HEK293 (cell line): ENCODE results near the gene PAQR5.

ENCODE experiments used
- GLIS1 ChIP-seq: fragments of 450-650 bp; formaldehyde crosslinking; IDR thresholded peaks from 2 replicates; pipeline ENCODE4 v1.5.1; 2016; ENCODE audit warnings: missing biosample characterization, missing genetic modification characterization
- HOXA7 ChIP-seq: sonication (generic); formaldehyde crosslinking; IDR thresholded peaks from 2 replicates; pipeline ENCODE4 v1.8.1; 2022; ENCODE audit warnings: missing genetic modification reagents, borderline replicate concordance
- HOXD13 ChIP-seq: sonication (generic); formaldehyde crosslinking; IDR thresholded peaks from 2 replicates; pipeline ENCODE4 v1.8.0; 2022; ENCODE audit warnings: missing genetic modification reagents, borderline replicate concordance
- KLF10 ChIP-seq: fragments of 450-650 bp; IDR thresholded peaks from 2 replicates; pipeline ENCODE4 v1.5.1; 2018; ENCODE audit warnings: missing biosample characterization, mild to moderate bottlenecking, missing genetic modification characterization
- KLF16 ChIP-seq: fragments of 450-650 bp; formaldehyde crosslinking; IDR thresholded peaks from 2 replicates; pipeline ENCODE4 v1.5.1; 2017; ENCODE audit warnings: missing biosample characterization, missing genetic modification characterization
- KLF7 ChIP-seq: fragments of 450-650 bp; formaldehyde crosslinking; IDR thresholded peaks from 2 replicates; pipeline ENCODE4 v1.5.1; 2016; ENCODE audit warnings: missing biosample characterization, missing genetic modification characterization, borderline replicate concordance
- MYNN ChIP-seq: fragments of 450-650 bp; formaldehyde crosslinking; IDR thresholded peaks from 2 replicates; pipeline ENCODE4 v1.5.1; 2016; ENCODE audit warnings: missing biosample characterization, missing genetic modification characterization, borderline replicate concordance
- OSR2 ChIP-seq: fragments of 450-650 bp; formaldehyde crosslinking; IDR thresholded peaks from 2 replicates; pipeline ENCODE4 v1.5.1; 2016; ENCODE audit warnings: missing biosample characterization, missing genetic modification characterization
- PRDM1 ChIP-seq: fragments of 450-650 bp; formaldehyde crosslinking; IDR thresholded peaks from 2 replicates; pipeline ENCODE4; 2016; ENCODE audit warnings: missing biosample characterization, missing genetic modification characterization
- SP3 ChIP-seq: fragments of 450-650 bp; formaldehyde crosslinking; IDR thresholded peaks from 2 replicates; pipeline ENCODE4 v1.5.1; 2016; ENCODE audit warnings: missing biosample characterization, missing genetic modification characterization
- YY1 ChIP-seq: fragments of 450-650 bp; formaldehyde crosslinking; IDR thresholded peaks from 2 replicates; pipeline ENCODE4 v1.5.1; 2018; ENCODE audit warnings: missing biosample characterization, missing genetic modification characterization
- ZBTB17 ChIP-seq: fragments of 450-650 bp; formaldehyde crosslinking; IDR thresholded peaks from 2 replicates; pipeline ENCODE4 v1.5.1; 2016; ENCODE audit warnings: missing biosample characterization, missing genetic modification characterization
- ZBTB8A ChIP-seq: fragments of 450-650 bp; formaldehyde crosslinking; IDR thresholded peaks from 2 replicates; pipeline ENCODE4 v1.5.1; 2016; ENCODE audit warnings: missing biosample characterization, missing genetic modification characterization
- ZNF133 ChIP-seq: fragments of 450-650 bp; formaldehyde crosslinking; IDR thresholded peaks from 2 replicates; pipeline ENCODE4 v1.5.1; 2016; ENCODE audit warnings: missing biosample characterization, missing genetic modification characterization
- ZNF138 ChIP-seq: fragments of 450-650 bp; formaldehyde crosslinking; IDR thresholded peaks from 2 replicates; pipeline ENCODE4 v1.5.1; 2016; ENCODE audit warnings: missing biosample characterization, missing genetic modification characterization, borderline replicate concordance
- ZNF24 ChIP-seq: fragments of 450-650 bp; formaldehyde crosslinking; IDR thresholded peaks from 2 replicates; pipeline ENCODE4 v1.5.1; 2016; ENCODE audit warnings: missing biosample characterization, missing genetic modification characterization
- ZNF48 ChIP-seq: fragments of 450-650 bp; formaldehyde crosslinking; IDR thresholded peaks from 2 replicates; pipeline ENCODE4 v1.5.1; 2016; ENCODE audit warnings: missing biosample characterization, missing genetic modification characterization
- ZNF514 ChIP-seq: fragments of 450-650 bp; formaldehyde crosslinking; IDR thresholded peaks from 2 replicates; pipeline ENCODE4 v1.5.1; 2016; ENCODE audit warnings: missing biosample characterization, missing genetic modification characterization
- ZNF558 ChIP-seq: fragments of 450-650 bp; formaldehyde crosslinking; IDR thresholded peaks from 2 replicates; pipeline ENCODE4 v1.5.1; 2016; ENCODE audit warnings: missing biosample characterization, missing genetic modification characterization
- ZNF585B ChIP-seq: fragments of 450-650 bp; formaldehyde crosslinking; IDR thresholded peaks from 2 replicates; pipeline ENCODE4 v1.5.1; 2016; ENCODE audit warnings: missing biosample characterization, missing genetic modification characterization
- ZNF610 ChIP-seq: fragments of 450-650 bp; formaldehyde crosslinking; IDR thresholded peaks from 2 replicates; pipeline ENCODE4 v1.5.1; 2016; ENCODE audit warnings: missing biosample characterization, missing genetic modification characterization, borderline replicate concordance
- ZNF660 ChIP-seq: fragments of 450-650 bp; IDR thresholded peaks from 2 replicates; pipeline ENCODE4 v1.5.1; 2018; ENCODE audit warnings: missing biosample characterization, mild to moderate bottlenecking, missing genetic modification characterization
- ZNF664 ChIP-seq: fragments of 450-650 bp; formaldehyde crosslinking; IDR thresholded peaks from 2 replicates; pipeline ENCODE4 v1.5.1; 2016; ENCODE audit warnings: missing biosample characterization, missing genetic modification characterization
- ZNF76 ChIP-seq: fragments of 450-650 bp; formaldehyde crosslinking; IDR thresholded peaks from 2 replicates; pipeline ENCODE4; 2016; ENCODE audit warnings: low read depth, missing biosample characterization, missing genetic modification characterization, borderline replicate concordance
- ZNF843 ChIP-seq: fragments of 450-650 bp; formaldehyde crosslinking; IDR thresholded peaks from 2 replicates; pipeline ENCODE4 v1.5.1; 2016; ENCODE audit warnings: missing biosample characterization, missing genetic modification characterization
- ZSCAN18 ChIP-seq: fragments of 450-650 bp; formaldehyde crosslinking; IDR thresholded peaks from 2 replicates; pipeline ENCODE4 v1.5.1; 2016; ENCODE audit warnings: missing biosample characterization, missing genetic modification characterization
- TF ChIP-seq, protein P1 (sequence below): fragments of 450-650 bp; formaldehyde crosslinking; IDR thresholded peaks from 2 replicates; pipeline ENCODE4 v1.5.1; 2016; ENCODE audit warnings: missing biosample characterization, missing genetic modification characterization
- TF ChIP-seq, protein P2 (sequence below): fragments of 450-650 bp; formaldehyde crosslinking; IDR thresholded peaks from 2 replicates; pipeline ENCODE4 v1.5.1; 2016; ENCODE audit warnings: missing biosample characterization, missing genetic modification characterization
- TF ChIP-seq, protein P3 (sequence below): fragments of 450-650 bp; formaldehyde crosslinking; IDR thresholded peaks from 2 replicates; pipeline ENCODE4 v1.5.1; 2016; ENCODE audit warnings: missing biosample characterization, missing genetic modification characterization, low read depth

PAQR5 gene

DNA sequence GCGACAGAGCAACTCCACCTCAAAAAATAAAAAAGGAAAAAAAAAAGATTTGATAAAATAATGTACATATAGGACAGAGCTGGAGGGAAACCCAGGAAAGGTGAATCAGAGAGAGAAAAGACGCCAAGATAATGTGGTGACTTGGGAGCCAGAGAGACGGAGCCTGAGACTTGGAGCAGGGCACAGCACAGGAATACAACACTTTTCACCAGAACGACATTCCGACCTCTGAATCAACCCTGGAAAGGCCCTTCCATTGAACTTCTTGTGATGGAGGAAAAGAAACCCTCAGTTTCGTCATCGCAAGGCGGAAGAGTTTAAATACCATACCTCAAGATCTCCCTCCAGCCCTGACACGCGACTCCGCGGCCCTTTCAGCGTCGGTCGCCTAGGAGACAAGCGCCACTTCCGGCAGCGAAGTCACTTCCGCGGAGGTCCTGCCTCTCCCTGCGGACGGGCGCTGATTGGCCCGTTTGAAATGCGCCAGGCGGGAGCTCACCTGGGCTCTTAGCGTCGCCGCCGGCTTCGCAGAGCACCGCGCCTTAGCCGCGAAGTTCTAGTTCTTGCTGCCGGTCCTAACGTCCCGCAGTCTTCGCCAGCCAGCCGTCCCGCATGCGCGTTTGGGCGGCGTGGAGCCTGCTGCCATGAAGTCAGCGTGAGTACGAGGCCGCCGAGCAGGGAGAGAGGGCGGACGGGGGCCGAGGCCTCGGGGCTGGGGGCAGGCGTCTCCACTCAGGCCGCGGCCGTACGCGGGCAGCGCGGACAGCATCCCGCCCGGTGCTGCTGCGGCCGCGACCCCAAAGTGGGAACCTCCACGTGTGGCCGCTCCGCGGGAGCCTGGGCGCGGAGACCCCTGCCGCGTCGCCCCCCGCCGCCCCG, 115.3 kb downstream of the PAQR5 start, which contains the start of gene KIF23 (continued):
- TF ChIP-seq ZBTB8A (peak; percentile 10; the same call in 1 of the 2 replicates), ZNF48 (tag by site-specific recombination) (no peak), ZSCAN18 (tag by site-specific recombination) (no peak), PRDM1 (0 out of 2 replicates have a peak, but pooled peaks have one; percentile 19), ZNF664 (tag by site-specific recombination) (no peak), HOXA7 (CRISPR knock-in tag) (peak; percentile 54; the same call in 1 of the 2 replicates), OSR2 (tag by site-specific recombination) (no peak), ZNF24 (tag by site-specific recombination) (peak; percentile 80), ZNF585B (tag by site-specific recombination) (peak; percentile 52; the same call in 1 of the 2 replicates), KLF16 (tag by site-specific recombination) (peak; percentile 76; the same call in 1 of the 2 replicates), ZNF843 (peak; percentile 18; the same call in 1 of the 2 replicates), KLF10 (peak; percentile 86), ZNF610 (tag by site-specific recombination) (peak; percentile 82), ZNF660 (tag by site-specific recombination) (0 out of 2 replicates have a peak, but pooled peaks have one; percentile 71), ZNF514 (tag by site-specific recombination) (no peak), ZNF133 (tag by site-specific recombination) (no peak), ZNF558 (tag by site-specific recombination) (peak; percentile 49; the same call in 1 of the 2 replicates), GLIS1 (tag by site-specific recombination) (peak; percentile 86), MYNN (tag by site-specific recombination) (peak; percentile 46; the same call in 1 of the 2 replicates), ZNF138 (no peak), ZNF76 (peak; percentile 85; the same call in 1 of the 2 replicates), KLF7 (tag by site-specific recombination) (peak; percentile 67; the same call in 1 of the 2 replicates), SP3 (peak; percentile 71; the same call in 1 of the 2 replicates), HOXD13 (CRISPR knock-in tag) (0 out of 2 replicates have a peak, but pooled peaks have one; percentile 10), ZBTB17 (tag by site-specific recombination) (peak; percentile 93), YY1 (tag by site-specific recombination) (peak; percentile 44)
- TF ChIP-seq, protein P1, sequence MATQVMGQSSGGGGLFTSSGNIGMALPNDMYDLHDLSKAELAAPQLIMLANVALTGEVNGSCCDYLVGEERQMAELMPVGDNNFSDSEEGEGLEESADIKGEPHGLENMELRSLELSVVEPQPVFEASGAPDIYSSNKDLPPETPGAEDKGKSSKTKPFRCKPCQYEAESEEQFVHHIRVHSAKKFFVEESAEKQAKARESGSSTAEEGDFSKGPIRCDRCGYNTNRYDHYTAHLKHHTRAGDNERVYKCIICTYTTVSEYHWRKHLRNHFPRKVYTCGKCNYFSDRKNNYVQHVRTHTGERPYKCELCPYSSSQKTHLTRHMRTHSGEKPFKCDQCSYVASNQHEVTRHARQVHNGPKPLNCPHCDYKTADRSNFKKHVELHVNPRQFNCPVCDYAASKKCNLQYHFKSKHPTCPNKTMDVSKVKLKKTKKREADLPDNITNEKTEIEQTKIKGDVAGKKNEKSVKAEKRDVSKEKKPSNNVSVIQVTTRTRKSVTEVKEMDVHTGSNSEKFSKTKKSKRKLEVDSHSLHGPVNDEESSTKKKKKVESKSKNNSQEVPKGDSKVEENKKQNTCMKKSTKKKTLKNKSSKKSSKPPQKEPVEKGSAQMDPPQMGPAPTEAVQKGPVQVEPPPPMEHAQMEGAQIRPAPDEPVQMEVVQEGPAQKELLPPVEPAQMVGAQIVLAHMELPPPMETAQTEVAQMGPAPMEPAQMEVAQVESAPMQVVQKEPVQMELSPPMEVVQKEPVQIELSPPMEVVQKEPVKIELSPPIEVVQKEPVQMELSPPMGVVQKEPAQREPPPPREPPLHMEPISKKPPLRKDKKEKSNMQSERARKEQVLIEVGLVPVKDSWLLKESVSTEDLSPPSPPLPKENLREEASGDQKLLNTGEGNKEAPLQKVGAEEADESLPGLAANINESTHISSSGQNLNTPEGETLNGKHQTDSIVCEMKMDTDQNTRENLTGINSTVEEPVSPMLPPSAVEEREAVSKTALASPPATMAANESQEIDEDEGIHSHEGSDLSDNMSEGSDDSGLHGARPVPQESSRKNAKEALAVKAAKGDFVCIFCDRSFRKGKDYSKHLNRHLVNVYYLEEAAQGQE (tag by site-specific recombination): no peak; the same call in 1 of the 2 replicates
- TF ChIP-seq, protein P2, sequence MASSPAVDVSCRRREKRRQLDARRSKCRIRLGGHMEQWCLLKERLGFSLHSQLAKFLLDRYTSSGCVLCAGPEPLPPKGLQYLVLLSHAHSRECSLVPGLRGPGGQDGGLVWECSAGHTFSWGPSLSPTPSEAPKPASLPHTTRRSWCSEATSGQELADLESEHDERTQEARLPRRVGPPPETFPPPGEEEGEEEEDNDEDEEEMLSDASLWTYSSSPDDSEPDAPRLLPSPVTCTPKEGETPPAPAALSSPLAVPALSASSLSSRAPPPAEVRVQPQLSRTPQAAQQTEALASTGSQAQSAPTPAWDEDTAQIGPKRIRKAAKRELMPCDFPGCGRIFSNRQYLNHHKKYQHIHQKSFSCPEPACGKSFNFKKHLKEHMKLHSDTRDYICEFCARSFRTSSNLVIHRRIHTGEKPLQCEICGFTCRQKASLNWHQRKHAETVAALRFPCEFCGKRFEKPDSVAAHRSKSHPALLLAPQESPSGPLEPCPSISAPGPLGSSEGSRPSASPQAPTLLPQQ: peak; percentile 78; the same call in 1 of the 2 replicates
- TF ChIP-seq, protein P3, sequence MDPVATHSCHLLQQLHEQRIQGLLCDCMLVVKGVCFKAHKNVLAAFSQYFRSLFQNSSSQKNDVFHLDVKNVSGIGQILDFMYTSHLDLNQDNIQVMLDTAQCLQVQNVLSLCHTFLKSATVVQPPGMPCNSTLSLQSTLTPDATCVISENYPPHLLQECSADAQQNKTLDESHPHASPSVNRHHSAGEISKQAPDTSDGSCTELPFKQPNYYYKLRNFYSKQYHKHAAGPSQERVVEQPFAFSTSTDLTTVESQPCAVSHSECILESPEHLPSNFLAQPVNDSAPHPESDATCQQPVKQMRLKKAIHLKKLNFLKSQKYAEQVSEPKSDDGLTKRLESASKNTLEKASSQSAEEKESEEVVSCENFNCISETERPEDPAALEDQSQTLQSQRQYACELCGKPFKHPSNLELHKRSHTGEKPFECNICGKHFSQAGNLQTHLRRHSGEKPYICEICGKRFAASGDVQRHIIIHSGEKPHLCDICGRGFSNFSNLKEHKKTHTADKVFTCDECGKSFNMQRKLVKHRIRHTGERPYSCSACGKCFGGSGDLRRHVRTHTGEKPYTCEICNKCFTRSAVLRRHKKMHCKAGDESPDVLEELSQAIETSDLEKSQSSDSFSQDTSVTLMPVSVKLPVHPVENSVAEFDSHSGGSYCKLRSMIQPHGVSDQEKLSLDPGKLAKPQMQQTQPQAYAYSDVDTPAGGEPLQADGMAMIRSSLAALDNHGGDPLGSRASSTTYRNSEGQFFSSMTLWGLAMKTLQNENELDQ (tag by site-specific recombination): no peak
